Breast epithelium (tissue), 3 donors: ENCODE measurements around the gene VDAC1.

Experiments used
- POLR2AphosphoS5 ChIP-seq, 3 donors: sonication (generic); formaldehyde crosslinking; IDR thresholded peaks; one replicate each; pipeline ENCODE4 v1.6.1; 2017; ENCODE audit warnings: antibody characterized with exemption in 3 of 3
- TF ChIP-seq, protein P1 (sequence below), 3 donors: fragments of 450-650 bp; IDR thresholded peaks; one replicate each; pipeline ENCODE4 v1.5.1; 2016 to 2017; ENCODE audit warnings: antibody characterized with exemption in 3 of 3, mild to moderate bottlenecking in 3 of 3, moderate library complexity in 3 of 3

DNA sequence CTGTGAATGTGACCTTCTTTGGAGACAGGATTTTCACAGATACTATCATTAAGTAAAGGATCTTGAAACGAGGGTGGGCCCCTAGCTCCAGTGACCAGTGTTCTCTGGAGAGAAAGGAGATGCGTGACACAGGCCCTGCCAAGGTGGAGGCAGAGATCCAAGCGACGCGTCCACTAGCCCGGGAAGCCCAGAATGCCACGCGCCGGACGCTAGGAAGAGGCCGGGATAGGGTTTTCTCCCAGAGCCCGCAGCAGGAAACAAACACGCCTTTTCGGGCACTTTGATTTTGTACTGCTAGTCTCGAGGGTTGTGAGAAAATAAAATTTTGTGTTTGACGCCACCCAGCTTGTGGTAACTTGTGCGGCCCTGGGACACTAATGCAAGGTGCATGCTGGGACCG is 29.6 kb upstream of the VDAC1 start:
- TF ChIP-seq POLR2AphosphoS5 (IDR thresholded peaks at IDR 0.05): no peak
- TF ChIP-seq, protein P1, sequence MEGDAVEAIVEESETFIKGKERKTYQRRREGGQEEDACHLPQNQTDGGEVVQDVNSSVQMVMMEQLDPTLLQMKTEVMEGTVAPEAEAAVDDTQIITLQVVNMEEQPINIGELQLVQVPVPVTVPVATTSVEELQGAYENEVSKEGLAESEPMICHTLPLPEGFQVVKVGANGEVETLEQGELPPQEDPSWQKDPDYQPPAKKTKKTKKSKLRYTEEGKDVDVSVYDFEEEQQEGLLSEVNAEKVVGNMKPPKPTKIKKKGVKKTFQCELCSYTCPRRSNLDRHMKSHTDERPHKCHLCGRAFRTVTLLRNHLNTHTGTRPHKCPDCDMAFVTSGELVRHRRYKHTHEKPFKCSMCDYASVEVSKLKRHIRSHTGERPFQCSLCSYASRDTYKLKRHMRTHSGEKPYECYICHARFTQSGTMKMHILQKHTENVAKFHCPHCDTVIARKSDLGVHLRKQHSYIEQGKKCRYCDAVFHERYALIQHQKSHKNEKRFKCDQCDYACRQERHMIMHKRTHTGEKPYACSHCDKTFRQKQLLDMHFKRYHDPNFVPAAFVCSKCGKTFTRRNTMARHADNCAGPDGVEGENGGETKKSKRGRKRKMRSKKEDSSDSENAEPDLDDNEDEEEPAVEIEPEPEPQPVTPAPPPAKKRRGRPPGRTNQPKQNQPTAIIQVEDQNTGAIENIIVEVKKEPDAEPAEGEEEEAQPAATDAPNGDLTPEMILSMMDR (IDR thresholded peaks at IDR 0.05): no peak
